T-cell (primary cell): ENCODE data around the gene PLA2G2A. TPM values are rescaled to one million over a fixed set of nuclear protein-coding genes. Genes with fewer than 3 reads are reported as not detected.
"Not testable (repeated sequence)": the region's sequence is repeated elsewhere in the genome, so short reads cannot be mapped to it uniquely, and the experiment has no call there.

Experiments
- ATAC-seq, 4 experiments: fragments of 200-7000 bp in 3 of 4; fragments of 150-1000 bp in 1 of 4; cut with Tn5 transposase; replicated peaks in 1 of 4; 1 replicate in 3 of 4; 2 replicates in 1 of 4; pipeline ENCODE4 v1.10.0; 2021; ENCODE audit warnings: moderate library complexity in 3 of 4, mild to moderate bottlenecking in 2 of 4, moderate number of reproducible peaks in 1 of 4
- CTCF ChIA-PET, 2 donors: fragments of 300-600 bp; sonication (Branson Sonifier 250); formaldehyde crosslinking; loops; one replicate each; lab custom pipeline; 2022; ENCODE audit warnings: antibody characterized with exemption in 2 of 2; lab: Charles Lee
- POLR2A ChIA-PET, 2 donors: fragments of 300-600 bp; sonication (Branson Sonifier 250); formaldehyde crosslinking; loops; one replicate each; lab custom pipeline; 2022; ENCODE audit warnings: antibody characterized with exemption in 2 of 2; lab: Charles Lee
- DNase-seq, 35 experiments: peaks; one replicate each; pipeline versions ENCODE4 v3.0.0 to v3.0.0-alpha.2; 2013 to 2023
- H3K27ac ChIP-seq: one replicate; pipeline ENCODE4 v1.5.1; 2013; ENCODE audit warnings: low read length
- H3K27me3 ChIP-seq, 2 experiments: replicated peaks in 1 of 2; 1 replicate in 1 of 2; 2 replicates in 1 of 2; pipeline versions ENCODE4 v1.6.1 to v1.7.0; 2013; ENCODE audit warnings: low read length in 1 of 2, mixed read lengths in 1 of 2; ENCODE audit not compliant: control insufficient read depth in 2 of 2, insufficient read depth in 2 of 2; ENCODE audit errors: extremely low read depth in 1 of 2
- H3K36me3 ChIP-seq, 2 donors: 1 replicate in 1 of 2; 2 replicates in 1 of 2; pipeline versions ENCODE4 v1.6.1 to v1.7.0; 2013; ENCODE audit warnings: low read length in 1 of 2; ENCODE audit not compliant: control insufficient read depth in 2 of 2, insufficient read depth in 1 of 2; ENCODE audit errors: extremely low read depth in 1 of 2
- H3K4me1 ChIP-seq, 2 experiments: 1 replicate in 1 of 2; 2 replicates in 1 of 2; pipeline versions ENCODE4 v1.6.1 to v1.7.0; 2013; ENCODE audit warnings: low read length in 2 of 2, mixed read lengths in 1 of 2; ENCODE audit not compliant: insufficient read depth in 2 of 2, control insufficient read depth in 1 of 2; ENCODE audit errors: extremely low read depth in 1 of 2
- H3K4me3 ChIP-seq, 2 donors: 1 replicate in 1 of 2; 2 replicates in 1 of 2; pipeline versions ENCODE4 v1.5.1 to v1.7.0; 2013; ENCODE audit warnings: mild to moderate bottlenecking in 2 of 2, low read length in 1 of 2, moderate library complexity in 1 of 2; ENCODE audit not compliant: control insufficient read depth in 1 of 2; ENCODE audit errors: extremely low read depth in 1 of 2
- H3K9me3 ChIP-seq: 2 replicates; pipeline ENCODE4 v1.7.0; 2013
- H3K27ac Mint-ChIP-seq, 2 donors: one replicate each; pipeline ENCODE4 v1.8.0; 2020 to 2021; ENCODE audit warnings: mild to moderate bottlenecking in 2 of 2, mixed read lengths in 2 of 2
- H3K27me3 Mint-ChIP-seq, 2 donors: one replicate each; pipeline ENCODE4 v1.8.0; 2021 to 2022; ENCODE audit warnings: mixed read lengths in 2 of 2
- H3K36me3 Mint-ChIP-seq: one replicate; pipeline ENCODE4 v1.8.0; 2021; ENCODE audit warnings: mixed read lengths
- H3K4me1 Mint-ChIP-seq, 3 donors: one replicate each; pipeline ENCODE4 v1.8.0; 2020 to 2022; ENCODE audit warnings: mixed read lengths in 3 of 3, mild to moderate bottlenecking in 1 of 3
- H3K4me3 Mint-ChIP-seq, 3 donors: one replicate each; pipeline ENCODE4 v1.8.0; 2020 to 2022; ENCODE audit warnings: mild to moderate bottlenecking in 3 of 3, mixed read lengths in 3 of 3, moderate library complexity in 3 of 3
- H3K9me3 Mint-ChIP-seq, 3 donors: one replicate each; pipeline ENCODE4 v1.8.0; 2020 to 2022; ENCODE audit warnings: mixed read lengths in 3 of 3
- WGBS: methylation state at CpG from one replicate; pipeline ENCODE4 v1.1.5; 2013; ENCODE audit warnings: missing lambda C conversion rate; ENCODE audit not compliant: insufficient coverage; 5-methylcytosine and 5-hydroxymethylcytosine counted together
- total RNA-seq, 35 experiments: library from RNA in 6 of 35; stranded (reverse) in 6 of 35; fragments of 120-200 nt in 1 of 35; gene quantifications; one replicate each; pipeline versions ENCODE4 v1.2.1 to v1.2.4 and lab custom pipeline; 2013 to 2026

PLA2G2A gene
- total RNA-seq, 5 donors from 2014 or later (not counting 1 experiment from before 2014, with no cell fraction given): not detected

GRCh38 chr1:19987719-19988118 is 8.3 kb upstream of the PLA2G2A start:
- no peaks in the 10 kb centered on the region for H3K4me1 Mint-ChIP-seq
- ATAC-seq: no peak
- no peak overlapping the region for H3K4me3 Mint-ChIP-seq

GRCh38 chr1:19984409-19985016 is 5.1 kb upstream of the PLA2G2A start:
- H3K9me3 Mint-ChIP-seq, H3K36me3 Mint-ChIP-seq, H3K4me3 ChIP-seq, H3K27ac Mint-ChIP-seq, CTCF ChIA-PET, POLR2A ChIA-PET, H3K27me3 ChIP-seq, H3K4me1 Mint-ChIP-seq, DNase-seq, H3K36me3 ChIP-seq, H3K9me3 ChIP-seq, H3K4me3 Mint-ChIP-seq, H3K4me1 ChIP-seq, H3K27ac ChIP-seq, ATAC-seq: not testable (repeated sequence)
- WGBS: 93% methylated on average over 29 of the region's 32 CpGs
- H3K27me3 Mint-ChIP-seq: peaks cover 19% of the 10 kb centered on the region in 2 donors

More at GRCh38 chr1:19987719-19988118, 8.3 kb upstream of the PLA2G2A start:
- no peak overlapping the region for H3K27ac ChIP-seq
- peaks cover 0 to 7% of the 10 kb centered on the region in 2 experiments for H3K27me3 ChIP-seq
- no peaks in the 10 kb centered on the region for H3K9me3 ChIP-seq
- Mint-ChIP-seq H3K9me3 (no peaks in the 10 kb centered on the region), H3K27me3 (peaks cover 30 to 33% of the 10 kb centered on the region in 2 donors), H3K27ac (no peak overlapping the region), H3K36me3 (no peaks in the 10 kb centered on the region)
- POLR2A ChIA-PET: no interaction called here
- no peak overlapping the region for H3K4me3 ChIP-seq
- no CpG with 5 or more reads among the region's 2 CpGs for WGBS
- H3K4me1 ChIP-seq: no peaks in the 10 kb centered on the region
- CTCF ChIA-PET: no interaction called here
- no peaks in the 10 kb centered on the region for H3K36me3 ChIP-seq
- DNase-seq: no peak

GRCh38 chr1:19981507-19982312 is 2.3 kb upstream of the PLA2G2A start:
- POLR2A ChIA-PET: no interaction called here
- Histone ChIP-seq H3K27me3 (peaks cover 0 to 13% of the 10 kb centered on the region in 2 experiments), H3K27ac (no peak overlapping the region), H3K9me3 (no peaks in the 10 kb centered on the region), H3K4me3 (no peak overlapping the region), H3K36me3 (no peaks in the 10 kb centered on the region), H3K4me1 (no peaks in the 10 kb centered on the region)
- Mint-ChIP-seq H3K27me3 (peaks cover 26 to 27% of the 10 kb centered on the region in 2 donors), H3K9me3 (no peaks in the 10 kb centered on the region), H3K27ac (no peak overlapping the region), H3K4me1 (peaks cover 0 to 3% (median 0%) of the 10 kb centered on the region in 3 donors), H3K4me3 (no peak overlapping the region), H3K36me3 (no peaks in the 10 kb centered on the region)
- 71% methylated on average over 7 of the region's 12 CpGs for WGBS
- ATAC-seq (no peak), DNase-seq (no peak)
- CTCF ChIA-PET: no interaction called here

- H3K9me3 ChIP-seq: no peaks in the 10 kb centered on the region
- DNase-seq: no peak
- H3K27ac Mint-ChIP-seq: no peak overlapping the region
- no peak overlapping the region for H3K27ac ChIP-seq
- H3K27me3 ChIP-seq: peaks cover 0 to 19% of the 10 kb centered on the region in 2 experiments
- no peaks in the 10 kb centered on the region for H3K36me3 ChIP-seq
- WGBS: no CpG with 5 or more reads among the region's 1 CpG
- H3K27me3 Mint-ChIP-seq: peaks cover 31% of the 10 kb centered on the region in 2 donors
- POLR2A ChIA-PET: no interaction called here
- H3K4me3 ChIP-seq: no peak overlapping the region
- no peak overlapping the region for H3K4me3 Mint-ChIP-seq
- CTCF ChIA-PET: no interaction called here
- H3K9me3 Mint-ChIP-seq: no peaks in the 10 kb centered on the region
- no peaks in the 10 kb centered on the region for H3K36me3 Mint-ChIP-seq
- H3K4me1 Mint-ChIP-seq: peaks cover 0 to 3% (median 0%) of the 10 kb centered on the region in 3 donors
- ATAC-seq: no peak
- H3K4me1 ChIP-seq: no peaks in the 10 kb centered on the region
Observed at GRCh38 chr1:19981170-19981506, 1.7 kb upstream of the PLA2G2A start.

GRCh38 chr1:19980314-19980713 is 896 bp upstream of the PLA2G2A start:
- H3K27ac Mint-ChIP-seq: no peak overlapping the region
- H3K9me3 Mint-ChIP-seq: no peaks in the 10 kb centered on the region
- DNase-seq (no peak), ATAC-seq (no peak)
- Histone ChIP-seq H3K36me3 (no peaks in the 10 kb centered on the region), H3K4me1 (no peaks in the 10 kb centered on the region), H3K4me3 (no peak overlapping the region), H3K27ac (no peak overlapping the region), H3K27me3 (peaks cover 0 to 16% of the 10 kb centered on the region in 2 experiments), H3K9me3 (no peaks in the 10 kb centered on the region)
- 89% methylated on average over 2 of the region's 3 CpGs for WGBS
- peaks cover 0 to 3% (median 0%) of the 10 kb centered on the region in 3 donors for H3K4me1 Mint-ChIP-seq
- POLR2A ChIA-PET: no interaction called here
- H3K36me3 Mint-ChIP-seq: no peaks in the 10 kb centered on the region
- H3K4me3 Mint-ChIP-seq: no peak overlapping the region
- CTCF ChIA-PET: interaction anchor here in 1 of 2 donors (0.6 kb wide), 1 partner anchor 124 kb away, joined by 5 read pairs; no protein-coding TSS in a partner anchor
- peaks cover 32 to 33% of the 10 kb centered on the region in 2 donors for H3K27me3 Mint-ChIP-seq

- H3K4me1 Mint-ChIP-seq: peaks cover 0 to 4% (median 0%) of the 10 kb centered on the region in 3 donors
- no peaks in the 10 kb centered on the region for H3K36me3 Mint-ChIP-seq
- Histone ChIP-seq H3K27me3 (peaks cover 0 to 27% of the 10 kb centered on the region in 2 experiments), H3K9me3 (no peaks in the 10 kb centered on the region), H3K4me1 (no peaks in the 10 kb centered on the region), H3K36me3 (no peaks in the 10 kb centered on the region), H3K27ac (no peak overlapping the region), H3K4me3 (no peak overlapping the region)
- WGBS: 53% methylated on average over 3 of the region's 9 CpGs
- POLR2A ChIA-PET: no interaction called here
- H3K4me3 Mint-ChIP-seq: no peak overlapping the region
- ATAC-seq: no peak
- DNase-seq: no peak
- CTCF ChIA-PET: no interaction called here
- no peak overlapping the region for H3K27ac Mint-ChIP-seq
- H3K27me3 Mint-ChIP-seq: peaks cover 30 to 39% of the 10 kb centered on the region in 2 donors
- no peaks in the 10 kb centered on the region for H3K9me3 Mint-ChIP-seq
Observed at GRCh38 chr1:19978143-19978542, 1.3 kb downstream of the PLA2G2A start.
